HG03060 (cell line): Measurements from ENCODE around the gene EIF2S3.
A peak's percentile ranks its signal among the peaks of the same experiment; 100 is the strongest.

ENCODE experiments used
- ATAC-seq: cut with Tn5 transposase; IDR thresholded peaks from one replicate; pipeline ENCODE4 v1.9.1; 2021; ENCODE audit warnings: low read depth, moderate number of reproducible peaks; ENCODE audit not compliant: unreplicated experiment

The EIF2S3 gene

GRCh38 chrX:24054182-24055042 lies at the start of gene EIF2S3:
Gene EIF2S3, plus strand, starts transcription at chrX:24054956. Its CDS starts 13 bp downstream, at chrX:24054969.
- ATAC-seq, result peak; percentile 93

GRCh38 chrX:24005028-24005427 lies 49.7 kb upstream of the EIF2S3 start:
- no peak for ATAC-seq

DNA sequence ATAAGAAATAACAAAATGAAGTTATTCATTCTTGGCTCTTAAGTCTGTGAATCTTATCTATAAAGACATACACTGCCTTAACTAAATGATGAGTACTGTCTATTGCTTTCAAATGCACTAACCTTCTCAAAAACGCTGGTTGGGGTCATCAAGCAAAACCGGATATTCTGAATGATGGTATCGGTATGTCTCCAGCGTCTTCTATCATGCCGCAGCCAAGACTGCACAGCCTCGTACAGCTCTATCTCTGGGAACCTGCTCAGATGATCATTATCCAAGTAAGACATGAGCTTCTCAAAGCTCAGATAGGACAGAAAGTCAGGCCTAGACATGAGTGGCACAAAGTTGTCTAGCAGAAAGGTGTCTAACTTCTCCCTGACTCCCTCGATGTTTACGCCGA lies 48.9 kb upstream of the EIF2S3 start:
- ATAC-seq, result no peak

- ATAC-seq, result no peak
Measured at GRCh38 chrX:24012266-24012665, 42.5 kb upstream of the EIF2S3 start.

DNA sequence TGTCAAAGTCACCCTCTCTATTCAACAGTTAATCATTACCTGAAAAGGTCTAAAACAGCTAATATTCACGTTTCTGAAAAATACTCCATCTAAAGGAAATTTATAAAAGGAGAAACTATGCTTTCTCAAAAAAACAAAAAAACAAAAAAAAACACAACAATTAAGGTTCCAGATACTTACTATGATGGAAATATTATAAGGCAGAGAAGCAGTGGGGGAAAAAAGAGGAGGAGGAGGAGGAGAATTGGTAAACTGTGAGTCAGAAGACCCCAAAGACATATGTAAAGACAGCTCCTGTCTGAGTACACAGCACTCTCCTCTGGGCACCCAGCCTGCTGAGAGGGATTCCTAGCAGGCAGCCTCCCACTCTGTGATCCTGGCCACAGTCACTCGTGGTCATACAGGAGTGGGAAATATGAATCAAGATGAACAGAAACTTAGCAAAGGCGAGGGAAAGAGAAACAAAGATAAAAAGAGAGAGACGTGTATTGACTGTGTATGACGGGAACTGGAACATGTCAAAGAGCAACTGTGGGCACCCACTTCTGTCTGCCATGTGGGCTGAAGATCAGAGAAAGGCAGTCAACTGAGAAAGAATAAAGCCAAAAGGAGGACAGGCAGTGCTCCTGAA lies 40.3 kb upstream of the EIF2S3 start:
- no peak for ATAC-seq

GRCh38 chrX:24017674-24018073 lies 37.1 kb upstream of the EIF2S3 start:
- no peak for ATAC-seq

- ATAC-seq, result no peak
Measured at GRCh38 chrX:24018809-24019208, 35.9 kb upstream of the EIF2S3 start.

- no peak for ATAC-seq
Measured at GRCh38 chrX:24019448-24019847, 35.3 kb upstream of the EIF2S3 start.

GRCh38 chrX:24020306-24020876 lies 34.4 kb upstream of the EIF2S3 start:
- ATAC-seq, result no peak

DNA sequence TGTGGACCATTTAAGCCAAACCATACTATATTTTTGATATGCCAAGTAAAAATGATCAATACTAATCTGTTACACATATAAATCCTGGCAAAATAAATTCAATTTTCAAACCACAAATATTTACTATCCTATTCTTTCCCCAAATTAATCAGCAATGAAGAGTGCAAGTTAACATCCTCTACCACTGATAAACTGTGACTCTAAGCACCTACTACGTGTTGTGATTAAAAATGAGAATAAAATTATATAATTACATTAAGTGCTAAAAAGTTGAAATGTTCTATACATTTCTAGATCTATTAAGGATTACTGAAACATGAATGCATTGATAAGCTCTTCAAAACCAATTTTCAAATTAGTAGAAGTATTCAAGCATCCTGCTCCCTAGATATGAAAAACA lies 31.2 kb upstream of the EIF2S3 start:
- ATAC-seq, result no peak

DNA sequence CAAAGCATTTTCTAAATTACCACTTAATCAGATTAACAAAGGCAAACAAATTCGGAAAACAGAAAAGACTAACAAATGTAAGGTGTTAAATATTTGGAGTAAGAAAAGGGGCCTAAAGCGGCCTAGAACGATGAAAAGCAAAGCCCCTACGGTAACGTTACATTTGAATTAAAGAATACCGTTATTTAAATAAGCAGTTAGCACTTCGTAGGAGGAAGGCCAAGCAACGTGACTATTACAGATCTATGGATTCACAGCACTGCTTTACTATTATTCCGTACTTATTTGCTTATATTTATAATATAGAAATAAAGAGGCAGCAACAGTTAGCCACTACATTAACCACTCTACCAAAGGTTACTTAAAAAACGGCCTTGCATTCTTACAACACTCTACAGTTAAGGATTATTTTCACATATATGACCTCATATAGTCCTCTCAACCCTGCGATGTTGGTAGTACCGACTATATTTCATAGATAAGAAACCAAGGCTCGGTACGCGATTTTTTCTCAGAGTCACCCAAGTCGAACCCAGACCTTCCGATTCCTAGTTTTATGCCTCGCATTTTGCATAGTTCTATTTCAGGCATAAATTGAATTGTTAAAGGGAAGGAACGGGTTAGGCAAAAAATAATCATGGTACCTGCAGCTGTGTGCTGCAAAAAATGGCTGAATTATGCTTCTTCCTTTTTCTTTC lies 30.6 kb upstream of the EIF2S3 start:
- ATAC-seq, result no peak

- peak; percentile 61 for ATAC-seq
Measured at GRCh38 chrX:24024819-24025740, 29.7 kb upstream of the EIF2S3 start.

- no peak for ATAC-seq
Measured at GRCh38 chrX:24025741-24026403, 28.9 kb upstream of the EIF2S3 start.

GRCh38 chrX:24026432-24026831 lies 28.3 kb upstream of the EIF2S3 start:
- no peak for ATAC-seq

GRCh38 chrX:24027086-24027485 lies 27.7 kb upstream of the EIF2S3 start, which contains the start of gene KLHL15:
Gene KLHL15, minus strand, starts transcription at chrX:24027186. Its CDS starts 20,493 bp downstream, at chrX:24006693.
- no peak for ATAC-seq

GRCh38 chrX:24027985-24028384 lies 26.8 kb upstream of the EIF2S3 start:
- ATAC-seq, result no peak

DNA sequence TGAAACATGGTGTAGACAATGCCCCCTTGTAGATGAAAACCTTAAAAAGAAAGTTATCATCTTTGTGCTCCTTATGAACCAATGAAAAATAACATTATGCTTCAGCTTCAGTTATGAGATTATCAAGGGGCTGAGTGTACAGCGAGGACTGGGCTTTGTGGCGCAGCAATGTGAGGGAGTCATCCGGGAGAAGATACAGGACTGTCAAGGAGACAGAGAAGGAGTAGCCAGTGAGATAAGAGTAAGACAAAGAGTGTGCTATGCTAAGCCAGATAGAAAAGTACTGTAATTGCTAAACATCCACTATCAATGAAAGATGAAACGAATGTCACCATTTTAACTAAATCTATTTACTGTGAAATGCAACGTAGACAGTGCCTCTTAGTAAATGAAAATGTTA lies 24.2 kb upstream of the EIF2S3 start:
- no peak for ATAC-seq

DNA sequence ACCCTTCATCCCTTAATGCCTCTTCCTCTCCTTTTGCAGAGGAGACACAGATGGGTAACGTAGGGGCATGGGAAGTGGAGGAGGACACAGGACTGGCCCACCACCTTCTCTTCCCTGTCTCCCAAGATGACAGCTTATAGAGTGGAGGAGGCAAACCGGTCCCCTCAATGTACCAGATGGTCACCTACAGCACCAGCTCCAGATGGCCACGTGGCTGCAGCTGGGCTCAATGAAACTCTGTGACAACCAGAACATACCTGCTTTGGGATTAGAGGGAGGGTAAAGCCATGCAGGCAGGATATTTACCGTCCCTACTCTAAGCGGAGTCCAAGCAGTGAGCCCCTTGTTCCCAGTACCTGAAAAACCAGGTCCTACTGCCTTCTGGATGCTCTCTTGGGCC lies 20.3 kb upstream of the EIF2S3 start:
- ATAC-seq, result no peak

DNA sequence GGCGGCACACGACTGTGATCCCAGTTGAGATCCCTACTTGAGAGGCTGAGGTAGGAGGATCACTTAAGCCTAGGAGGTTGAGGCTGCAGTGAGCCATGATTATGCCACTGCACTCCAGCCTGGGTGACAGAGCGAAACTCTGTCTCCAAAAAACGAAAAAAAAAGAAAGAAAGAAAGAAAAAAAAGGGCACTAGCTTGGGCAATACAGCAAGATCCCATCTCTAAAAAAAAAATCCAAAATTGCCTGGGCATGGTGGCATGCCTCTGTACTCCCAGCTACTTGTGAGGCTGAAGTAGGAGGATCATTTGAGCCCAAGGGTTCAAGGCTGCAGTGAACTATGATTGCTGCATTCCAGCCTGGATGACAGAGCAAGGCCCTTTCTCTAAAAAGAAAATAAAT lies 17.0 kb upstream of the EIF2S3 start:
- ATAC-seq, result no peak
